MM.1S (cell line): ENCODE data around the gene NSD1.

ENCODE experiments used
- CTCF ChIP-seq: fragments of 300-600 bp; sonication (generic); IDR thresholded peaks from 2 replicates; pipeline ENCODE4 v1.5.1; 2016; ENCODE audit warnings: antibody characterized with exemption, low read length, mixed read lengths
- EZH2 ChIP-seq: fragments of 300-600 bp; sonication (generic); optimal IDR thresholded peaks from 2 replicates; pipeline ENCODE3; 2017; ENCODE audit warnings: low read depth, mild to moderate bottlenecking, antibody characterized with exemption, low read length, mixed read lengths
- EZH2phosphoT487 ChIP-seq: fragments of 300-600 bp; sonication (generic); IDR thresholded peaks from 2 replicates; pipeline ENCODE4 v1.6.1; 2018; ENCODE audit warnings: antibody characterized with exemption, low read length

GRCh38 chr5:177141496-177141895, 7.9 kb downstream of the NSD1 start:
- TF ChIP-seq CTCF (no peak), EZH2phosphoT487 (no peak), EZH2 (no peak)
